Endodermal cell (in vitro differentiated cells): ENCODE data around the gene RAPGEF2. TPM values are rescaled to one million over a fixed set of nuclear protein-coding genes. Genes with fewer than 3 reads are reported as not detected.

Source experiments
- DNase-seq: peaks from one replicate; pipeline ENCODE4 v3.0.0-alpha.2; 2017
- H3K27ac ChIP-seq: 2 replicates; pipeline ENCODE4 v1.5.1; 2013; ENCODE audit warnings: mild to moderate bottlenecking, low read depth, low read length, moderate library complexity
- H3K27me3 ChIP-seq: 2 replicates; pipeline ENCODE4 v1.6.1; 2013; ENCODE audit warnings: mild to moderate bottlenecking, low read length, moderate library complexity; ENCODE audit not compliant: insufficient read depth, control insufficient read depth, poor library complexity, severe bottlenecking
- H3K36me3 ChIP-seq: 2 replicates; pipeline ENCODE4 v1.7.0; 2013; ENCODE audit warnings: mild to moderate bottlenecking, low read length, moderate library complexity; ENCODE audit not compliant: control insufficient read depth, insufficient read depth
- H3K4me1 ChIP-seq: one replicate; pipeline ENCODE4 v1.7.0; 2013; ENCODE audit warnings: low read length; ENCODE audit not compliant: control insufficient read depth, insufficient read depth
- H3K4me3 ChIP-seq: 2 replicates; pipeline ENCODE4 v1.5.1; 2013; ENCODE audit warnings: mild to moderate bottlenecking, low read length, moderate library complexity
- H3K9ac ChIP-seq: 2 replicates; pipeline ENCODE4 v1.6.1; 2013; ENCODE audit warnings: mild to moderate bottlenecking, low read length, moderate library complexity; ENCODE audit not compliant: poor library complexity, severe bottlenecking; ENCODE audit errors: extremely low read depth
- H3K9me3 ChIP-seq: 2 replicates; pipeline ENCODE4 v1.6.1; 2013; ENCODE audit warnings: mild to moderate bottlenecking, low read length, moderate library complexity; ENCODE audit not compliant: control insufficient read depth
- H3K27ac Mint-ChIP-seq: 2 replicates; pipeline ENCODE4 v1.8.0; 2020; ENCODE audit warnings: mixed read lengths
- H3K27me3 Mint-ChIP-seq: 2 replicates; pipeline ENCODE4 v1.8.0; 2021; ENCODE audit warnings: mild to moderate bottlenecking, mixed read lengths; ENCODE audit not compliant: insufficient read depth
- H3K36me3 Mint-ChIP-seq: 2 replicates; pipeline ENCODE4 v1.8.0; 2020; ENCODE audit warnings: low read depth, mixed read lengths
- H3K4me1 Mint-ChIP-seq: 2 replicates; pipeline ENCODE4 v1.8.0; 2020; ENCODE audit warnings: mixed read lengths
- H3K4me3 Mint-ChIP-seq: 2 replicates; pipeline ENCODE4 v1.8.0; 2020; ENCODE audit warnings: mild to moderate bottlenecking, moderate library complexity, mixed read lengths
- H3K9me3 Mint-ChIP-seq: 2 replicates; pipeline ENCODE4 v1.8.0; 2020; ENCODE audit warnings: mild to moderate bottlenecking, mixed read lengths
- WGBS, 2 experiments: methylation state at CpG; one replicate each; pipeline versions ENCODE4 v1.1.5 to v1.1.7; 2013; ENCODE audit warnings: missing lambda C conversion rate in 2 of 2, mixed read lengths in 1 of 2; ENCODE audit not compliant: insufficient coverage in 1 of 2, insufficient read length in 1 of 2; 5-methylcytosine and 5-hydroxymethylcytosine counted together
- total RNA-seq, 2 donors: library from RNA; stranded (reverse); fragmentation: NEBNext Ultra II Directional in 1 of 2; extraction: Animal tissue kit (Norgen Biotek cat#: 25700) in 1 of 2; gene quantifications; 2 replicates in 1 of 2; 3 replicates in 1 of 2; pipeline ENCODE4 v1.2.1, GENCODE V29; 2021
- TF ChIP-seq, protein P1 (sequence below): fragments of 200-600 bp; sonication (generic); conservative IDR thresholded peaks from 2 replicates; pipeline ENCODE4 v1.5.0; 2021; ENCODE audit warnings: antibody characterized with exemption, mild to moderate bottlenecking

The RAPGEF2 gene
- total RNA-seq, 2 donors from 2014 or later, result 63.4 to 78.2 TPM

DNA sequence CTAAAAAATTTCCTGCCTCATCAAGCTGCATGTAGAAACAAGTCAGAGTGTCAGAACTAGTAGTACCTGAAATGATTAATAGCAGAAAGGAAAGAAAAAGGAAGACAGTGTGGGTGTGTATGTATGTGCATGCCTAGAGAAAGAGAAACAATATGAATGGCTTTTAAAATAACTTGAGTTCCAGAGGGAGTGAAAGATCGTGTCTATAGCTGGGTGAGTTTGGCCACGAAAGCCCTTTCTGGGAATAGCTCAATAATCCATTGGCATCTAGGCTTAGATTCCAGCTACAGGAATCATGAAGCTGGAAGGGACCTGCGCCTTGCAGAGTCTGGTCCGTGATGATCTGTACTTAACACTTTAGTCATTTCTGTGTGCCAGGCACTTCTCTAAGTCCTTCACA, 195.6 kb downstream of the RAPGEF2 start:
- Mint-ChIP-seq H3K36me3 (no peaks in the 10 kb centered on the region), H3K9me3 (no peaks in the 10 kb centered on the region), H3K27ac (no peak overlapping the region), H3K27me3 (no peaks in the 10 kb centered on the region), H3K4me3 (no peak overlapping the region), H3K4me1 (peaks cover 5% of the 10 kb centered on the region)
- 85 to 88% methylated on average over 2 to 4 of the region's 4 CpGs for WGBS, 2 experiments
- H3K9ac ChIP-seq, result no peak overlapping the region
- TF ChIP-seq, protein P1, sequence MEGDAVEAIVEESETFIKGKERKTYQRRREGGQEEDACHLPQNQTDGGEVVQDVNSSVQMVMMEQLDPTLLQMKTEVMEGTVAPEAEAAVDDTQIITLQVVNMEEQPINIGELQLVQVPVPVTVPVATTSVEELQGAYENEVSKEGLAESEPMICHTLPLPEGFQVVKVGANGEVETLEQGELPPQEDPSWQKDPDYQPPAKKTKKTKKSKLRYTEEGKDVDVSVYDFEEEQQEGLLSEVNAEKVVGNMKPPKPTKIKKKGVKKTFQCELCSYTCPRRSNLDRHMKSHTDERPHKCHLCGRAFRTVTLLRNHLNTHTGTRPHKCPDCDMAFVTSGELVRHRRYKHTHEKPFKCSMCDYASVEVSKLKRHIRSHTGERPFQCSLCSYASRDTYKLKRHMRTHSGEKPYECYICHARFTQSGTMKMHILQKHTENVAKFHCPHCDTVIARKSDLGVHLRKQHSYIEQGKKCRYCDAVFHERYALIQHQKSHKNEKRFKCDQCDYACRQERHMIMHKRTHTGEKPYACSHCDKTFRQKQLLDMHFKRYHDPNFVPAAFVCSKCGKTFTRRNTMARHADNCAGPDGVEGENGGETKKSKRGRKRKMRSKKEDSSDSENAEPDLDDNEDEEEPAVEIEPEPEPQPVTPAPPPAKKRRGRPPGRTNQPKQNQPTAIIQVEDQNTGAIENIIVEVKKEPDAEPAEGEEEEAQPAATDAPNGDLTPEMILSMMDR, result no peak
- H3K9me3 ChIP-seq, result no peaks in the 10 kb centered on the region
- no peaks in the 10 kb centered on the region for H3K4me1 ChIP-seq
- no peak overlapping the region for H3K4me3 ChIP-seq
- H3K27ac ChIP-seq, result no peak overlapping the region
- H3K36me3 ChIP-seq, result no peaks in the 10 kb centered on the region
- no peaks in the 10 kb centered on the region for H3K27me3 ChIP-seq
- no peak for DNase-seq

DNA sequence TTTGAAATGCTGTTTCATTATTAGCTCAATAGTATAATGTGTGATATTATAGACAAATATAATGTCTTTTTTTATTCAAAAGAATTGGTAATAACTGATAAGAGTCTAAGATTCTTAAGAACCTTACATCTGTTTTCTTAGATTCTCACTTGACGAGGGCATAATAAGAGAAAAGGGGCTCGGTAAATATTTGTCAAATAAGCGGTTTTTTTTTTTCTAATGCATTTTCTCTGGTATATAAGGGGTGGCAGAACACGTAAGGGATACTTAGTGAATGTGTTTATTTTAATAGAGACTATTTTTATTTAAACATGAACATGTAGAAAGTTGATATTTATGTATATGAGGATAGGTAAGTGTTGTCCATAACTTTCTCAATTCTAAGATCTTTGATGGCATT, 200.6 kb downstream of the RAPGEF2 start:
- no peak overlapping the region for H3K9ac ChIP-seq
- Mint-ChIP-seq H3K9me3 (no peaks in the 10 kb centered on the region), H3K4me1 (peaks cover 7% of the 10 kb centered on the region), H3K4me3 (no peak overlapping the region), H3K36me3 (peaks cover 17% of the 10 kb centered on the region), H3K27ac (no peak overlapping the region), H3K27me3 (no peaks in the 10 kb centered on the region)
- H3K4me3 ChIP-seq, result no peak overlapping the region
- H3K9me3 ChIP-seq, result no peaks in the 10 kb centered on the region
- peaks cover 9% of the 10 kb centered on the region for H3K36me3 ChIP-seq
- no peak overlapping the region for H3K27ac ChIP-seq
- TF ChIP-seq, protein P1, result no peak
- H3K27me3 ChIP-seq, result no peaks in the 10 kb centered on the region
- DNase-seq, result no peak
- 95 to 100% methylated on average over 2 to 4 of the region's 4 CpGs for WGBS, 2 experiments
- no peaks in the 10 kb centered on the region for H3K4me1 ChIP-seq

DNA sequence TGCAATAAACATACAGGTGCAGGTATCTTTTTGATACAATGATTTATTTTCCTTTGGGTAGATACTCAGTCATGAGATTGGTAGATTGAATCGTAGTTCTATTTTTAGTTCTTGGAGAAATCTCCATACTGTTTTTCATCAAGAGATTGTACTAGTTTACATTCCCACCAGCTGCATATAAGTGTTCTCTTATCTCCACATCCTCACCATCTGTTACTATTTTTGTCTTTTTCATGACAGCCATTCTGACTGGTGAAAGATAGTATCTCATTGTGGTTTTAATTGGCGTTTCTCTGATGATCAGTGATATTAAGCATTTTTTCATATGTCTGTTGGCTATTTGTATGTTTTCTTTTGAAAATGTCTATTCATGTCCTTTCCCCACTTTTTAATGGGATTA, 202.2 kb downstream of the RAPGEF2 start:
- no peak overlapping the region for H3K27ac ChIP-seq
- Mint-ChIP-seq H3K27ac (no peak overlapping the region), H3K9me3 (no peaks in the 10 kb centered on the region), H3K27me3 (no peaks in the 10 kb centered on the region), H3K4me3 (no peak overlapping the region), H3K36me3 (peaks cover 17% of the 10 kb centered on the region), H3K4me1 (peaks cover 17% of the 10 kb centered on the region)
- DNase-seq, result no peak
- peaks cover 9% of the 10 kb centered on the region for H3K36me3 ChIP-seq
- no peak overlapping the region for H3K9ac ChIP-seq
- no peak overlapping the region for H3K4me3 ChIP-seq
- H3K4me1 ChIP-seq, result no peaks in the 10 kb centered on the region
- no peaks in the 10 kb centered on the region for H3K27me3 ChIP-seq
- no peaks in the 10 kb centered on the region for H3K9me3 ChIP-seq
- TF ChIP-seq, protein P1, result no peak
- WGBS, 2 experiments, result 89% methylated on average over 2 of the region's 2 CpGs; no CpG with 5 or more reads in 1 of the 2 experiments
